Colonic mucosa (tissue), 4 donors: ENCODE results near the gene UNKL. TPM values are rescaled to one million over a fixed set of nuclear protein-coding genes. Genes with fewer than 3 reads are reported as not detected.

Source experiments
- DNase-seq: peaks from one replicate; pipeline ENCODE4 v3.0.0-alpha.2; 2020
- H3K27ac ChIP-seq: fragments of 200-600 bp; one replicate; pipeline ENCODE4 v1.8.0; 2021
- H3K27me3 ChIP-seq: fragments of 200-600 bp; one replicate; pipeline ENCODE4 v1.8.0; 2021
- H3K36me3 ChIP-seq: fragments of 200-600 bp; one replicate; pipeline ENCODE4 v1.8.0; 2021
- H3K4me1 ChIP-seq: fragments of 200-600 bp; one replicate; pipeline ENCODE4 v1.8.0; 2021; ENCODE audit warnings: mild to moderate bottlenecking
- H3K4me3 ChIP-seq: fragments of 200-600 bp; one replicate; pipeline ENCODE4 v1.8.0; 2021
- H3K9ac ChIP-seq, 2 donors: one replicate each; pipeline ENCODE4 v1.7.0; 2013; ENCODE audit warnings: control low read depth in 2 of 2, low read depth in 2 of 2, low read length in 2 of 2
- H3K9me3 ChIP-seq: fragments of 200-600 bp; one replicate; pipeline ENCODE4 v1.8.0; 2021
- intact Hi-C: fragments of 100-400 bp; cut with DNase I; formaldehyde crosslinking; loops from one replicate; pipeline ENCODE4 v1.14.1; 2022
- total RNA-seq, 2 donors: library from RNA; stranded (reverse); fragmentation: NEBNext Ultra II Directional in 1 of 2; extraction: Animal tissue kit (Norgen Biotek cat#: 25700) in 1 of 2; gene quantifications; one replicate each; pipeline ENCODE4 v1.2.1, GENCODE V29; 2021
- TF ChIP-seq, protein P1 (sequence below): fragments of 200-600 bp; IDR thresholded peaks from one replicate; pipeline ENCODE4 v1.8.0; 2022; ENCODE audit warnings: antibody characterized with exemption, mild to moderate bottlenecking
- donor health status: healthy.
- donor health status: DM: no; HTN: no; CAD: no.
- donor health status: DM: no; HTN: no; CAD: no.

Gene UNKL
- total RNA-seq, 2 donors from 2014 or later = 11.1 to 11.8 TPM

DNA sequence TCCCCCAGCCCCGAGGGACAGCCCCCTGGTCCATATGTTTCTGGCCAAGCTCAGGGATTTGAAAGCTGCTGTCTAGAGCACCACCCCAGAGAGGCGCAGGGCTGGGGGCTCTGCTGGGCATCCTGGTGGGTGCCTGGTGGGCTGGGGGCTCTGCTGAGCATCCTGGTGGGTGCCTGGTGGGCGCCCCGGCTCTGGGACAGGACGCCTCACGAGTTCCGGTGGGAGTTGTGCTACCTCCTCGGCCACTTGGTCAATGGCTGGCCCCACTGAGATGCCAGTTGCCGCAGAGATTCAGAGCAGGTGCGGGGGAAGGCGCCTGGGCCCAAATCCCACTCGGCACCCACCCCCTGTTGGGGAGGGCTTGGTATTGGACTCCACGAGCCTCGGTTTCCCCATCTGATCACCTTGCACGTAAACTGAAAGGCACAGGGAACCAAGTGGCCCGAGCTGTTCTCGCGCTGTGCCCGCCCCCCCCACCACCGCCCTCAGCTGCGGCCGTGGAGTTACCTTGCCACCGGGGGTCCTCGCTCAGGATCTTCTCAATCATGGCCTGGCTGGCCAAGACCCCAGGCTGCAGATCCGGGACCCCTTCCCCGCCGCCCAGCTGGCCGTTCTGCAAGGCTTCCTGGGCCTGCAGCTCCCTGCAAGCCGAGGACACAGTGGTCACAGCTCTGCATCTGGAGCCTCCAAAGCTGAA, 13.3 kb downstream of the UNKL start:
- H3K9me3 ChIP-seq = no peaks in the 10 kb centered on the region
- no peaks in the 10 kb centered on the region for H3K27me3 ChIP-seq
- H3K36me3 ChIP-seq = peaks cover 6% of the 10 kb centered on the region
- intact Hi-C loops = no loop called here
- no peaks in the 10 kb centered on the region for H3K4me1 ChIP-seq
- H3K4me3 ChIP-seq = no peak overlapping the region
- no peak for DNase-seq
- TF ChIP-seq, protein P1, sequence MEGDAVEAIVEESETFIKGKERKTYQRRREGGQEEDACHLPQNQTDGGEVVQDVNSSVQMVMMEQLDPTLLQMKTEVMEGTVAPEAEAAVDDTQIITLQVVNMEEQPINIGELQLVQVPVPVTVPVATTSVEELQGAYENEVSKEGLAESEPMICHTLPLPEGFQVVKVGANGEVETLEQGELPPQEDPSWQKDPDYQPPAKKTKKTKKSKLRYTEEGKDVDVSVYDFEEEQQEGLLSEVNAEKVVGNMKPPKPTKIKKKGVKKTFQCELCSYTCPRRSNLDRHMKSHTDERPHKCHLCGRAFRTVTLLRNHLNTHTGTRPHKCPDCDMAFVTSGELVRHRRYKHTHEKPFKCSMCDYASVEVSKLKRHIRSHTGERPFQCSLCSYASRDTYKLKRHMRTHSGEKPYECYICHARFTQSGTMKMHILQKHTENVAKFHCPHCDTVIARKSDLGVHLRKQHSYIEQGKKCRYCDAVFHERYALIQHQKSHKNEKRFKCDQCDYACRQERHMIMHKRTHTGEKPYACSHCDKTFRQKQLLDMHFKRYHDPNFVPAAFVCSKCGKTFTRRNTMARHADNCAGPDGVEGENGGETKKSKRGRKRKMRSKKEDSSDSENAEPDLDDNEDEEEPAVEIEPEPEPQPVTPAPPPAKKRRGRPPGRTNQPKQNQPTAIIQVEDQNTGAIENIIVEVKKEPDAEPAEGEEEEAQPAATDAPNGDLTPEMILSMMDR = no peak
- no peak overlapping the region for H3K27ac ChIP-seq
- H3K9ac ChIP-seq = no peak overlapping the region

DNA sequence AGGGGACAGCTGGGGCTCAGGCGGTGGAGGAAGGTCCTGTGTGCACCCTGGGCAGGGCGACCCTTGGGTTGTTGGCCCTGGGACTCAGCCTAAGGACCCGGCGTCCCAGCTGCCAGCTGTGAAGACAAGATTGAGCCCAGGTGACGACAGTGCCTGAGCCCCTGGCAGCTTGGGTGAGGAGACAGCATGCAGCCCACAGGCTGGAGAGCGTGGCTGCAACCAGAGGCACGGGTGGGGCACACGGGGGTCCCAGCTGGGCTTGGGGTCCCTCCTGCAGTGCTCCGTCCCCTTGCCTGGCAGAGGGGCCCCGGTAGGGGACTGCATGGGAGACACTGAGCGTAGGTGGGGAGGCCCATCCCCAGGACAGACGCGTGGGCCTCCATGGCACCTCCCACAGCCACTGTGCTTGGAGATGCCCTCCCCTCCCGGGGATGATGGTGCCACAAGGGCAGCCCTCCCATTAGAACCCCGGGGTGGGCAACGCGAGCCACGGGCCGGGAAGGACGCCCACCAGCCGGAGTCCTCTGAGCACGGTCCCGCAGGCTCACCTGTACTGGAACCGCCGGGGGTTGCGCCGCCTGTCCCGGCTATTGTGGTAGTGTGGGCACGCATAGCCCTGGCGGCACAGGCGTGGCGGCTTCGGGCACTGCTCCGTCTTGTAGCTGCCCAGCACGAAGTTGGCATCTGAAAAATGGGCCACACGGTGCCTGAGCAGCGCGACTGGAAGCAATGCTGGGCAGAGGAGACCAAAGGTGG, 15.5 kb downstream of the UNKL start:
- no peak overlapping the region for H3K4me3 ChIP-seq
- H3K9me3 ChIP-seq = no peaks in the 10 kb centered on the region
- H3K27me3 ChIP-seq = no peaks in the 10 kb centered on the region
- no peak for DNase-seq
- TF ChIP-seq, protein P1 = no peak
- no peaks in the 10 kb centered on the region for H3K4me1 ChIP-seq
- no peak overlapping the region for H3K9ac ChIP-seq
- no peak overlapping the region for H3K27ac ChIP-seq
- H3K36me3 ChIP-seq = peaks cover 6% of the 10 kb centered on the region
- intact Hi-C loops = no loop called here

DNA sequence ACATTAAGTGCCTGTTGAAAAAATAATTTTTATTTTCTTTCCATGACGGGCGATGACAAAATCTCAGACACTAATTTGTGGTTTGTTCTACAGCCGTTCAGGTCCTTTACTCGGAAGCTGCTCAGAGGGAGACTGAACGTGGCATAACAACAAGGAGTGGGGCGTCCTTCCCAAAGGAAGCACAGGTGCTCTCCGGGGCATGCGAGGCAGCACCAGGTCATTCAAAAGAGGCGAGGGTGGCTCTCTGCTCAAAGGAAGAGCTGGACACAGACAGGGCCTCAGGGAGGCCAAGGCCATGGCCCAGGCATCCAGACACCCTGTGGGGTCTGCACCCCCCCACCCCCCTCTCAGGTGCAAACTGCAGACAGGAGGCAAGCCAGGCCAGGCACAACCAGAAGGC, 16.2 kb downstream of the UNKL start:
- no peak overlapping the region for H3K4me3 ChIP-seq
- TF ChIP-seq, protein P1 = no peak
- intact Hi-C loops = no loop called here
- H3K9ac ChIP-seq = no peak overlapping the region
- peaks cover 6% of the 10 kb centered on the region for H3K36me3 ChIP-seq
- DNase-seq = no peak
- H3K27ac ChIP-seq = no peak overlapping the region
- H3K9me3 ChIP-seq = no peaks in the 10 kb centered on the region
- no peaks in the 10 kb centered on the region for H3K4me1 ChIP-seq
- H3K27me3 ChIP-seq = no peaks in the 10 kb centered on the region

- DNase-seq = no peak
- Histone ChIP-seq H3K36me3 (peaks cover 6% of the 10 kb centered on the region), H3K27ac (no peak overlapping the region), H3K9ac (no peak overlapping the region), H3K4me1 (no peaks in the 10 kb centered on the region), H3K27me3 (no peaks in the 10 kb centered on the region), H3K9me3 (no peaks in the 10 kb centered on the region), H3K4me3 (no peak overlapping the region)
- TF ChIP-seq, protein P1 = no peak
- intact Hi-C loops = no loop called here
These were observed 16.7 kb downstream of the UNKL start for GRCh38 chr16:1397779-1398178.

DNA sequence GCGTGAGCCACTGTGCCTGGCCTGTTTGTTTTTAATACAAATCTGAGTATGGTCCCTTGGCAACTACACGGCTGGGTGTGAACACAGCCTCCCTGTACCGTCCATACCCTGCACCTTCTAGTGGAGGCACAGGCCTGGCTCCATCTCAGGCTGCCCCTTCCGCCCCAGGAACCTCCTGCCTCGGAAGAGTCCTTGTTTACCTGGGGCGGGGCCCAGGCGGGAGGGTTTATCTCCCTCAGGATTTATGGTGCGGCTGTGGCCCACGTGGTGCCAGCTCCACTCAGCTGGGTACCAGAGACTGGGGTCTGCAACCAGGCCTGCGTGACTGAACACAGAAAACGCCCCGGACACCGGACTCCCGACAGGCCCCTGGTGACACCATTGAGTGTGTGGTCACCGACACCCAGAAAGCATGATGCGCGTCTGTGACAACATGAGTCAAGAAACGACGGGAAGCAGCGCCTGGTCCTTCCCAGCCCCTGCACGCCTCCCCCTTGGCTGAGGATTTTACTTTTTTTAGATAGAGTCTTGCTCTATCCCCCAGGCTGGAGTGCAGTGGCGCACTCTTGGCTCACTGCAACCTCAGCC, 19.0 kb downstream of the UNKL start:
- Histone ChIP-seq H3K27ac (no peak overlapping the region), H3K36me3 (peaks cover 6% of the 10 kb centered on the region), H3K4me1 (no peaks in the 10 kb centered on the region), H3K27me3 (no peaks in the 10 kb centered on the region), H3K9me3 (no peaks in the 10 kb centered on the region), H3K4me3 (no peak overlapping the region), H3K9ac (no peak overlapping the region)
- TF ChIP-seq, protein P1 = no peak
- intact Hi-C loops = no loop called here
- peak; percentile 39 for DNase-seq
